GM12878 (cell line): Measurements from ENCODE around the gene DRD3.

ENCODE experiments used
- ATF7 ChIP-seq: fragments of 450-650 bp; IDR thresholded peaks from 2 replicates; pipeline ENCODE4 v1.6.1; 2016; ENCODE audit warnings: low read depth, mild to moderate bottlenecking
- BCL11A ChIP-seq: IDR thresholded peaks from 2 replicates; pipeline ENCODE4 v1.6.1; 2011; ENCODE audit warnings: low read depth, low read length
- CHD2 ChIP-seq: IDR thresholded peaks from 2 replicates; pipeline ENCODE4 v1.6.1; 2011; ENCODE audit warnings: low read depth, low read length, improper control_type of control experiment, borderline replicate concordance
- CTCF ChIP-seq, 3 experiments: IDR thresholded peaks in 2 of 3; conservative IDR thresholded peaks in 1 of 3; 2 replicates each; pipeline ENCODE4 v1.5.1; 2011; ENCODE audit warnings: low read depth in 3 of 3, low read length in 3 of 3, mild to moderate bottlenecking in 3 of 3, control low read depth in 2 of 3, moderate library complexity in 2 of 3, inconsistent platforms in 1 of 3, mixed read lengths in 1 of 3; ENCODE audit not compliant: control insufficient read depth in 2 of 3, insufficient read depth in 1 of 3; ENCODE audit errors: extremely low read depth in 1 of 3
- HCFC1 ChIP-seq: fragments of 150-350 bp; IDR thresholded peaks from 2 replicates; pipeline ENCODE4 v1.6.1; 2014; ENCODE audit warnings: low read length
- JUND ChIP-seq: IDR thresholded peaks from 2 replicates; pipeline ENCODE4 v1.6.1; 2012; ENCODE audit warnings: low read depth, mild to moderate bottlenecking, low read length, improper control_type of control experiment, moderate library complexity
- MAX ChIP-seq: IDR thresholded peaks from 2 replicates; pipeline ENCODE4 v1.6.1; 2012; ENCODE audit warnings: low read depth, low read length, improper control_type of control experiment
- NFXL1 ChIP-seq: fragments of 450-650 bp; IDR thresholded peaks from 2 replicates; pipeline ENCODE4 v1.6.1; 2017; ENCODE audit warnings: antibody characterized with exemption, mild to moderate bottlenecking, borderline replicate concordance
- SREBF2 ChIP-seq: IDR thresholded peaks from 2 replicates; pipeline ENCODE4 v1.6.1; 2012; ENCODE audit warnings: mild to moderate bottlenecking, low read length
- SUZ12 ChIP-seq: fragments of 200-600 bp; sonication (generic); IDR thresholded peaks from one replicate; pipeline ENCODE4 v1.6.1; 2018; ENCODE audit warnings: antibody characterized with exemption, mild to moderate bottlenecking; ENCODE audit not compliant: unreplicated experiment
- ZBED1 ChIP-seq: IDR thresholded peaks from 2 replicates; pipeline ENCODE4 v1.6.1; 2016; ENCODE audit warnings: borderline replicate concordance

- TF ChIP-seq ZBED1 (no peak), BCL11A (no peak), MAX (no peak), CTCF (IDR thresholded peaks at IDR 0.05 in 2 of 3, conservative IDR thresholded peaks at IDR 0.05 in 1 of 3; ENCODE audit: control insufficient read depth in 2 of 3, extremely low read depth in 1 of 3, insufficient read depth in 1 of 3, low read depth in 3 of 3, low read length in 3 of 3) (no peak), NFXL1 (no peak), SUZ12 (no peak), JUND (no peak), SREBF2 (no peak), HCFC1 (no peak), CHD2 (no peak), ATF7 (no peak)
Measured at GRCh38 chr3:114219741-114220140, 40.9 kb upstream of the DRD3 start.
